BLaER1 treated with 17β-estradiol and CSF1 and Interleukin-3, amounts not matched to agents 10 nM and 100 nM (cell line): Measurements from ENCODE around the gene WIPF2.
"Not testable (repeated sequence)": the region's sequence is repeated elsewhere in the genome, so short reads cannot be mapped to it uniquely, and the experiment has no call there.

Experiments used
- H3K27ac ChIP-seq, 11 experiments: shearing (Covaris generic); formaldehyde crosslinking; 2 replicates each; pipeline ENCODE4 v1.8.1; 2022
- H3K27me3 ChIP-seq, 11 experiments: shearing (Covaris generic); formaldehyde crosslinking; 2 replicates each; pipeline ENCODE4 v1.8.1; 2022
- H3K36me3 ChIP-seq, 11 experiments: shearing (Covaris generic); formaldehyde crosslinking; 2 replicates each; pipeline ENCODE4 v1.8.1; 2022
- H3K4me1 ChIP-seq, 10 experiments: shearing (Covaris generic); formaldehyde crosslinking; 2 replicates each; pipeline ENCODE4 v1.8.1; 2022
- H3K4me2 ChIP-seq, 11 experiments: shearing (Covaris generic); formaldehyde crosslinking; 2 replicates each; pipeline ENCODE4 v1.8.1; 2022
- H3K4me3 ChIP-seq, 10 experiments: shearing (Covaris generic); formaldehyde crosslinking; 2 replicates each; pipeline ENCODE4 v1.8.1; 2022
- H3K9ac ChIP-seq, 11 experiments: shearing (Covaris generic); formaldehyde crosslinking; 2 replicates each; pipeline ENCODE4 v1.8.1; 2022
- H3K9me3 ChIP-seq, 11 experiments: shearing (Covaris generic); formaldehyde crosslinking; replicated peaks in 1 of 11; 2 replicates each; pipeline ENCODE4 v1.8.1; 2022
- H4K20me1 ChIP-seq, 11 experiments: shearing (Covaris generic); formaldehyde crosslinking; 2 replicates each; pipeline ENCODE4 v1.8.1; 2022
- Cebpa-rat ChIP-seq, 11 experiments: shearing (Covaris generic); IDR thresholded peaks; 2 replicates each; pipeline ENCODE4 v1.8.1; 2022

WIPF2 gene

DNA sequence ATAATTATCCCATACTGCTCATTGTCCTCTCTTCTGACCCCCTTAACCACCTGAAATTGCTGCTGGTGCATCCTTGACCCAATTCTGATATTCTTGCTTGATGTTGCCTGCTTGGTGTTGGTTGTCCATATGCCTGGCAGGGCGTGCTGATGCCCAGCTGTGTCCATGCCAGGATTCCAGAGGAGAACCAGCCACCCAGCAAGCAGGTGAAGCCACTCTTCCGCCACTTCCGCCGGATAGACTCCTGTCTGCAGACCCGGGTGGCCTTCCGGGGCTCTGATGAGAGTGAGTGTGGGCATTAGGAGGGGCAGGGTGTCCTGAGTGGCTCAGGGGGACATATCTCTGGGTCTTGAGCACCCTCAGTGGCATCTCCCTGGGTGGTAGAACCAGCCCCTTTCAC lies 30.4 kb upstream of the WIPF2 start:
- Histone ChIP-seq H4K20me1 (peaks cover 0 to 9% (median 0%) of the 10 kb centered on the region in 11 experiments; a peak in 1 of 22 replicates), H3K4me2 (no peak overlapping the region), H3K4me1 (peaks cover 26 to 36% (median 33%) of the 10 kb centered on the region in 10 experiments), H3K27me3 (no peaks in the 10 kb centered on the region; a peak in 1 of 22 replicates), H3K27ac (no peak overlapping the region), H3K9ac (no peak overlapping the region), H3K9me3 (no peaks in the 10 kb centered on the region), H3K36me3 (peaks cover 0 to 6% (median 0%) of the 10 kb centered on the region in 11 experiments; a peak in 3 of 22 replicates), H3K4me3 (no peak overlapping the region)
- TF ChIP-seq Cebpa-rat (IDR thresholded peaks at IDR 0.05), result no peak

DNA sequence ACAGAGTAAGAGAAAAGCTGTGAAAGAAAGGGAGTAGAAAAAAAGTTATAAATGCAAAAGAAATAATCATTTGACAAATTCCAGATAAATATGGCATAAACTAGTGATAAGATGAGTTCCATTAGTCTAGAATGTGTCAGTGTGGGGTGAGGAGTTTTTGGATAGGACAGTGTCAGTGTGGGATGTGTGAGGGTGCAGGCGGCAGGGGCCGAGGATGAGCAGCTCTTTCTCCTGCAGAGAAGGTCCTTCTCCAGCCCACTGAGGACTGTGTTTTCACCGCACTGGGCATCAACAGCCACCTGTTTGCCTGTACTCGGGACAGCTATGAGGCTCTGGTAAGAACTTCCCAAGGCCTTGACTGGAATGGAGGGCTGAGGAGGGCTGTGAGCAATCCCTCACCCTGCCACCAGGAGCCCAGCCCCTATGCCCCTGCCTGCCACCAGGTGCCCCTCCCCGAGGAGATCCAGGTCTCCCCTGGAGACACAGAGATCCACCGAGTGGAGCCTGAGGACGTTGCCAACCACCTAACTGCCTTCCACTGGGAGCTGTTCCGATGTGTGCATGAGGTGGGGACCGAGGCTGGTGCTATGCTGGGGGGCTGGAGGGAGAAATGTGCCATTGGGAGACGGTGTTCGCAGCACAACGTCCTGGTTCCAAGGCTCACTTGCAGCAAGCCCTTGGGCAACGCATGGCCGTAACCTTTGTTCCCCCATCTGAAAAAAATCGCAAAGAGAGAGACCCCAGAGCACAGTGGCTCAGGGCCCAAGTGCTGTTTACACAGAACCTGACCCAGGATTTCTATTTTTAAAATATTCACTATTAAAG lies 28.7 kb upstream of the WIPF2 start:
- peaks cover 0 to 9% (median 0%) of the 10 kb centered on the region in 11 experiments; a peak in 1 of 22 replicates for H4K20me1 ChIP-seq
- peak overlapping the region in 10 of 11 experiments; percentile 34 to 76 (median 64); a peak in 17 of 22 replicates for H3K9ac ChIP-seq
- H3K27me3 ChIP-seq, result no peaks in the 10 kb centered on the region; a peak in 1 of 22 replicates
- H3K36me3 ChIP-seq, result peaks cover 0 to 6% (median 0%) of the 10 kb centered on the region in 11 experiments; a peak in 3 of 22 replicates
- TF ChIP-seq Cebpa-rat (IDR thresholded peaks at IDR 0.05), result no peak
- H3K4me3 ChIP-seq, result peak overlapping the region; percentile 51 to 75 (median 63)
- H3K27ac ChIP-seq, result no peak overlapping the region
- no peaks in the 10 kb centered on the region for H3K9me3 ChIP-seq
- peaks cover 34 to 49% (median 44%) of the 10 kb centered on the region in 10 experiments for H3K4me1 ChIP-seq
- H3K4me2 ChIP-seq, result peak overlapping the region; percentile 83 to 92 (median 89)

DNA sequence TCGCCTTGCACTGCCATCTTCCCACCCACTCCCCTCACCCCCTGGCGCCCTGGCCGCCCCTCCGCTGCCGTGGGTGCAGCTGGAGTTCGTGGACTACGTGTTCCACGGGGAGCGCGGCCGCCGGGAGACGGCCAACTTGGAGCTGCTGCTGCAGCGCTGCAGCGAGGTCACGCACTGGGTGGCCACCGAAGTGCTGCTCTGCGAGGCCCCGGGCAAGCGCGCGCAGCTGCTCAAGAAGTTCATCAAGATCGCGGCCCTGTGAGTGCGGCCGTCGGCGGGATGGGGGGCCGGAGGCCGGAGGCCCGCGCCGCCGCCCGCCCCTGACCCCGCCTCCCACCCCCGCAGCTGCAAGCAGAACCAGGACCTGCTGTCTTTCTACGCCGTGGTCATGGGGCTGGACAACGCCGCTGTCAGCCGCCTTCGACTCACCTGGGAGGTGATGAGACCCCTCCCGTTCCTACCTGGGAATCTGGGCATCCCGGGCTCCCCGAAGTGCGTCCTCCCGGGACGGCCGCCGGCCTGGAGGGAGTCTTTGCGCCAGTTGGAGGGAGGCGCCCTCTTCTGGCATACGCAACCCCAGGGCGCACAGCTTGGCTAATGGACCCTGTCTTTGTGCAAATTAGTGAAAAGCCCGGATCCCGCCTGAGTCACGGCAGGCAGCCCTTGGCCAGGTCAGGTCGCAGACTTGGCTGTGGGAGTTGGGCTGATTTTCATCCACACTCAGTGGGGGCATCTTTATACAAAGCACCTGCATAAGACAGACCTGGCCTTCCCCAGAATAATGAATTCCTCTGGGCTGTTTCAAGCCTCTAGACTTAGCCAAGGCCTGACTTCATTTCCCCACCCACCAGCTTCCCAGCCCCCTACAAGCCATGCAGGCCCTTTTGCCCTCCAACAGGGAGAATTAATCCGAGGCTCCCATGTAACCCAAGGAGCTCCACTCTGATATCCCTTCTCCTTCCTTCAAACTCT lies 27.6 kb upstream of the WIPF2 start:
- H3K36me3 ChIP-seq, result peaks cover 0 to 6% (median 0%) of the 10 kb centered on the region in 11 experiments; a peak in 3 of 22 replicates
- H3K9ac ChIP-seq, result peak overlapping the region; percentile 34 to 76 (median 64); a peak in 19 of 22 replicates
- H3K27me3 ChIP-seq, result no peaks in the 10 kb centered on the region; a peak in 1 of 22 replicates
- H3K4me2 ChIP-seq, result peak overlapping the region; percentile 83 to 92 (median 89)
- no peak for TF ChIP-seq Cebpa-rat (IDR thresholded peaks at IDR 0.05)
- peaks cover 0 to 9% (median 0%) of the 10 kb centered on the region in 11 experiments; a peak in 1 of 22 replicates for H4K20me1 ChIP-seq
- peak overlapping the region; percentile 51 to 75 (median 63) for H3K4me3 ChIP-seq
- H3K4me1 ChIP-seq, result peaks cover 34 to 49% (median 44%) of the 10 kb centered on the region in 10 experiments
- no peaks in the 10 kb centered on the region for H3K9me3 ChIP-seq
- peak overlapping the region in 4 of 11 experiments; percentile 13 to 50 (median 34); a peak in 9 of 22 replicates for H3K27ac ChIP-seq

DNA sequence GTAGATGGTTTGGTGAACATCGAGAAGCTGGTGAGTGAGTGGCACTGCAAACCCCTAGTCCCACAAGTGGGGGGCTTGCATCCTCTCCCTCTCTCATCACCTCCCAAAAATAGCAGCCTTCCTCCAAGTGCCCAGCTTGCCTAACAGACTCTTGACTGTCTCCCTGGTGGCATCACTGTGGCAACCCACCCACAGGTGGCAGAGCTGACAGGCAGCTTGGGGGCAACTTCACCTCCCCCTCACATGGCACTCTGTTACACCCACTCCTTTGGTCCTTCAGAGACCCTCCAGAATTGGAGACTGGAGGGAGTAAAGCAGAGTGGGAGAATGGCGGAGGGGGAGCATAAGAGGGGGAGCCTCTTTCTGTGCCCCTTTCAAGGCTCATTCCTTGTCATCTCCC lies 26.1 kb upstream of the WIPF2 start:
- Histone ChIP-seq H3K4me1 (peaks cover 34 to 49% (median 44%) of the 10 kb centered on the region in 10 experiments), H3K27me3 (no peaks in the 10 kb centered on the region; a peak in 1 of 22 replicates), H3K4me2 (peak overlapping the region; percentile 55 to 92 (median 88)), H4K20me1 (peaks cover 0 to 9% (median 0%) of the 10 kb centered on the region in 11 experiments; a peak in 1 of 22 replicates), H3K9me3 (peaks cover 0 to 7% (median 5%) of the 10 kb centered on the region in 11 experiments; a peak in 17 of 22 replicates), H3K27ac (peak overlapping the region in 3 of 11 experiments; percentile 13 to 53 (median 24); a peak in 4 of 22 replicates), H3K4me3 (no peak overlapping the region), H3K9ac (peak overlapping the region in 4 of 11 experiments; percentile 31 to 75 (median 41); a peak in 7 of 22 replicates), H3K36me3 (peaks cover 0 to 6% (median 0%) of the 10 kb centered on the region in 11 experiments; a peak in 3 of 22 replicates)
- no peak for TF ChIP-seq Cebpa-rat (IDR thresholded peaks at IDR 0.05)

DNA sequence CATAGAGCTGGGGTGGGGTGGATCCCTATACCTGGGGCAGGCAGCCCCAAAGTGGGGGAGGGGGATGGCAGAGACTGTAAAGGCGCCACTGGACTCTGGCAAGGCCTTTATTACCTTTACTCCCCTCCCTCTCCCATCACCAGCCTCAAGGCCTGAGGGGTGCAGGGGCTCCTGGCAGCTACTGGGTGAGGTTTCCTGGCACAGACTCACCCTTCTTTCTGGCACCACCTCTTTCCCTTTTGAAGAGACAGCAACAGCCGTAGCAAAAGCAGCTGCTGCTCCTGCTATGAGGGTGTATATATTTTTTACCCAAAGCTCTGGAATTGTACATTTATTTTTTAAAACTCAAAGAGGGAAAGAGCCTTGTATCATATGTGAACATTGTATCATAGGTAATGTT lies 24.3 kb upstream of the WIPF2 start:
- Histone ChIP-seq H3K4me2 (peak overlapping the region in 6 of 11 experiments; percentile 83 to 91 (median 88); a peak in 6 of 22 replicates), H3K36me3 (no peaks in the 10 kb centered on the region), H3K9ac (peak overlapping the region in 2 of 11 experiments; percentile 2 to 6; a peak in 1 of 22 replicates), H3K27ac (no peak overlapping the region; a peak in 2 of 22 replicates), H4K20me1 (no peaks in the 10 kb centered on the region; a peak in 1 of 22 replicates), H3K4me3 (no peak overlapping the region), H3K4me1 (peaks cover 34 to 49% (median 44%) of the 10 kb centered on the region in 10 experiments), H3K9me3 (peaks cover 0 to 10% (median 7%) of the 10 kb centered on the region in 11 experiments; a peak in 17 of 22 replicates), H3K27me3 (no peaks in the 10 kb centered on the region; a peak in 1 of 22 replicates)
- no peak for TF ChIP-seq Cebpa-rat (IDR thresholded peaks at IDR 0.05)

DNA sequence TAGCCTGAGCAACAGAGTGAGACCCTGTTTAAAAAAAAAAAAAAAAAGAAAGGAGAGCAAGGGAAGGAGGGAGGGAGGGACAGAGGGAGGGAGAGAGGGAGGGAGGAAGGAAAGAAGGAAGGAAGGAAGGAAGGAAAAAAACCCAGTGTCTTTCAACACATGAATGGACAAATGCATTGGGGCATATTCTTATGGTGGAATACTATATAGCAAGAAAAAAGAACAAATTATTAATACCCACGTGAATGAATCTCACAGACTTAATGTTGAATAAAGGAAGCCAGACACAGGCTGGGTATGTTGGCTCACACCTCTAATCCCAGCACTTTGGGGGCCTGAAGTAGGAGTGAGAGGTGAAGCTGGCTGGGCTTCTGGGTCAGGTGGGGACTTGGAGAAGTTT lies 21.6 kb upstream of the WIPF2 start:
- no peak for TF ChIP-seq Cebpa-rat (IDR thresholded peaks at IDR 0.05)
- H3K9ac ChIP-seq, result no peak overlapping the region
- H4K20me1 ChIP-seq, result no peaks in the 10 kb centered on the region
- H3K9me3 ChIP-seq, result peaks cover 0 to 10% (median 7%) of the 10 kb centered on the region in 11 experiments; a peak in 17 of 22 replicates
- no peak overlapping the region for H3K4me2 ChIP-seq
- H3K27me3 ChIP-seq, result no peaks in the 10 kb centered on the region
- no peak overlapping the region for H3K4me3 ChIP-seq
- no peak overlapping the region for H3K27ac ChIP-seq
- H3K4me1 ChIP-seq, result peaks cover 19 to 28% (median 23%) of the 10 kb centered on the region in 10 experiments
- H3K36me3 ChIP-seq, result no peaks in the 10 kb centered on the region

DNA sequence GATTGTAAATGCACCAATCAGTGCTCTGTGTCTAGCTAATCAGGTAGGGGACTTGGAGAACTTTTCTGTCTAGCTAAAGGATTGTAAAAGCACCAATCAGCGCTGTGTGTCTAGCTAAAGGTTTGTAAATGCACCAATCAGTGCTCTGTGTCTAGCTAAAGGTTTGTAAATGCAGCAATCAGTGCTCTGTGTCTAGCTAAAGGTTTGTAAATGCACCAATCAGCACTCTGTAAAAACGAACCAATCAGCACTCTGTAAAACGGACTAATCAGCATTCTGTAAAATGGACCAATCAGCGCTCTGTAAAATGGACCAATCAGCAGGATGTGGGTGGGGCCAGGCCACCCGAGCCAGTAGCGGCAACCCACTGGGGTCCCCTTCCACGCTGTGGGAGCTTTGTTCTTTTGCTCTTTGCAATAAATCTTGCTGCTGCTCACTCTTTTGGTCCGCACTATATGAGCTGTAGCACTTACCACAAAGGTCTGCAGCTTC lies 21.1 kb upstream of the WIPF2 start:
- not testable (repeated sequence) for H4K20me1 ChIP-seq, H3K9ac ChIP-seq, H3K36me3 ChIP-seq, H3K27ac ChIP-seq, H3K4me2 ChIP-seq, H3K4me3 ChIP-seq, H3K27me3 ChIP-seq
- Histone ChIP-seq H3K4me1 (peaks cover 15 to 23% (median 18%) of the 10 kb centered on the region in 10 experiments), H3K9me3 (peaks cover 0 to 10% (median 7%) of the 10 kb centered on the region in 11 experiments; a peak in 17 of 22 replicates)

DNA sequence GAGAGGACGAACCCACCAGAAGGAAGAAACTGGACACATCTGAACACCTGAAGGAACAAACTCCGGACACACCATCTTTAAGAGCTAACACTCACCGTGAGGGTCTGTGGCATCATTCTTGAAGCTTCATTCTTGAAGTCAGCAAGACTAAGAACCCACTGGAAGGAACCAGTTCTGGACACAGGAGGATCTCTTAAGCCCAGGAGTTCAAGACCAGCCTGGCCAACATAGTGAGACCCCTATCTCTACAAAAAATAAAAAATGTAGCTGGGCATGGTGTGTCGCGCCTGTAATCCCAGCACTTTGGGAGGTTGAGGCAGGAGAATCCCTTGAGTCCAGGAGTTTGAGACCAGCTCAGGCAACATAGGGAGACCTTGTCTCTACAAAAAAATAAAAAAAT lies 20.5 kb upstream of the WIPF2 start:
- Histone ChIP-seq H3K27me3 (no peaks in the 10 kb centered on the region), H3K36me3 (no peaks in the 10 kb centered on the region), H3K27ac (no peak overlapping the region), H3K9me3 (peaks cover 0 to 10% (median 7%) of the 10 kb centered on the region in 11 experiments; a peak in 17 of 22 replicates), H3K4me3 (no peak overlapping the region), H3K4me1 (peaks cover 10 to 18% (median 12%) of the 10 kb centered on the region in 10 experiments), H4K20me1 (no peaks in the 10 kb centered on the region), H3K9ac (no peak overlapping the region), H3K4me2 (no peak overlapping the region)
- TF ChIP-seq Cebpa-rat (IDR thresholded peaks at IDR 0.05), result no peak
